ENCODE data around the gene ADAMTS15.

DNA sequence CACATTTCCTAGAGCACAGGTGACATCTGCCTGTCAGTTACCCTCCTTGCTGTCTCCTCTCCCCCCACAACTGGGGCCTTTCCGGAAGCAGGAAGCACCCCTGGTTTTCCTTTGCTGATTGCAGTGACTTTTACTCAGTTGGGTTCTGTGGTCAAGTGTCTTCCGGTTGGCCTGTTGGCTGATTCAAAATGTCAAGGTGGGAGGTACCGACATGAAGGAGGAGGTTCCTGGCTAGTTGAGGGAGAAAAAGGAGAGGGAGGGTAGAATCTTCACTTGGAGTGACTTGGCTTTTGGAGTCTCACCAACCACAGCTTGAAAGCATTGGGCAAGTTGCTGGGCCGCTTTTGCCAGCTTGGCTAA, 9.3 kb upstream of the ADAMTS15 start:
- TF ChIP-seq GATA2 (IDR thresholded peaks at IDR 0.05; ENCODE audit: low read depth, low read length) (no peak), GATA3 (IDR thresholded peaks at IDR 0.05; ENCODE audit: low read depth, low read length) (no peak)
